ENCODE data around the gene DCST2. TPM values are rescaled to one million over a fixed set of nuclear protein-coding genes. Genes with fewer than 3 reads are reported as not detected.

The DCST2 gene
- polyA plus RNA-seq, 1 of the 3 experiments (the other 2 are of a cell fraction): 0.76 TPM

- H3K27ac ChIP-seq (ENCODE audit: low read depth in 2 of 2, low read length in 1 of 2): peak overlapping the region; percentile 83 to 85
- H3K9ac ChIP-seq: peak overlapping the region; percentile 89
- peak overlapping the region; percentile 79 to 92 for H3K4me3 ChIP-seq (ENCODE audit: low read depth in 2 of 2, low read length in 1 of 2)
- H3K27me3 ChIP-seq (ENCODE audit: insufficient read depth): no peaks in the 10 kb centered on the region
- no peaks in the 10 kb centered on the region for H4K20me1 ChIP-seq (ENCODE audit: insufficient read depth)
- 0 out of 2 replicates have a peak, but pooled peaks have one; percentile 50 for TF ChIP-seq RCOR1 (IDR thresholded peaks at IDR 0.05; ENCODE audit: low read length)
- TF ChIP-seq IRF3 (IDR thresholded peaks at IDR 0.05; ENCODE audit: low read depth, low read length): no peak
- no peak for TF ChIP-seq JUND (IDR thresholded peaks at IDR 0.05)
- TF ChIP-seq CTCF (IDR thresholded peaks at IDR 0.05): no peak
- TF ChIP-seq ELF1 (IDR thresholded peaks at IDR 0.05): no peak
- TF ChIP-seq SMC3 (IDR thresholded peaks at IDR 0.05; ENCODE audit: low read depth, low read length): no peak
- TF ChIP-seq MEF2A (IDR thresholded peaks at IDR 0.05; ENCODE audit: borderline replicate concordance, low read depth): no peak
- no peak for TF ChIP-seq SIN3A (IDR thresholded peaks at IDR 0.05; ENCODE audit: borderline replicate concordance, low read depth, low read length)
- no peak for TF ChIP-seq YY1 (IDR thresholded peaks at IDR 0.05; ENCODE audit: low read depth)
- TF ChIP-seq POLR2AphosphoS5 (IDR thresholded peaks at IDR 0.05; ENCODE audit: low read depth, low read length): no peak
- TF ChIP-seq GATA2 (CRISPR knock-in tag; IDR thresholded peaks at IDR 0.05): peak; percentile 23; the same call in 1 of the 2 replicates
- TF ChIP-seq MAX (IDR thresholded peaks at IDR 0.05; ENCODE audit: low read depth): no peak
- ChIA-PET CTCF (interaction anchor here (1.0 to 29.9 kb wide), 6 partner anchors 14 to 101 kb away, joined by 3 to 573 read pairs (median 24); partner anchors contain the start of genes ADAM15, DCST1, DCST2 and EFNA3), POLR2A (interaction anchor here (1.0 to 1.1 kb wide), 3 partner anchors 15 to 96 kb away, joined by 3 to 5 read pairs (median 3); partner anchors contain the start of gene EFNA3)
- 24% methylated on average over 6 of the region's 14 CpGs for WGBS (ENCODE audit: low lambda C conversion rate)
- H3K4me1 ChIP-seq (ENCODE audit: control insufficient read depth in 1 of 2, insufficient read depth in 2 of 2, low read depth in 1 of 2, low read length in 1 of 2): peaks cover 0 to 27% of the 10 kb centered on the region in 2 experiments; a peak in 2 of 4 replicates
- peak overlapping the region; percentile 83; the same call in 1 of the 2 replicates for H2AFZ ChIP-seq (ENCODE audit: low read depth)
- no peaks in the 10 kb centered on the region for H3K9me2 ChIP-seq
- H3K36me3 ChIP-seq (replicated peaks in 1 of 2; ENCODE audit: control insufficient read depth in 1 of 2, insufficient read depth in 2 of 2, low read length in 1 of 2): peaks cover 0 to 9% of the 10 kb centered on the region in 2 experiments
- H3K79me2 ChIP-seq (ENCODE audit: insufficient read depth): peaks cover 22% of the 10 kb centered on the region
- H3F3A ChIP-seq (replicated peaks; ENCODE audit: insufficient read depth): peaks cover 9% of the 10 kb centered on the region
- peak; percentile 83 for DNase-seq
- no peaks in the 10 kb centered on the region for H3K9me3 ChIP-seq
- peak overlapping the region; percentile 88 for H3K4me2 ChIP-seq
These were observed 30.7 kb upstream of the DCST2 start for GRCh38 chr1:155064111-155064831.
